SK-N-SH treated with all-trans-retinoic acid at 6 μM for 48 hours (cell line): ENCODE data around the gene DSC1.

ENCODE experiments used
- CSDC2 ChIP-seq: fragments of 250-450 bp; sonication (Bioruptor Pico); IDR thresholded peaks from 2 replicates; pipeline ENCODE4 v1.5.0; 2020; ENCODE audit warnings: mild to moderate bottlenecking, moderate library complexity
- POU6F1 ChIP-seq: fragments of 250-450 bp; sonication (Bioruptor Pico); IDR thresholded peaks from 2 replicates; pipeline ENCODE4 v1.8.0; 2021; ENCODE audit warnings: low read depth, mild to moderate bottlenecking, moderate library complexity, borderline replicate concordance
- TSHZ2 ChIP-seq: fragments of 250-450 bp; sonication (Bioruptor Pico); IDR thresholded peaks from 2 replicates; pipeline ENCODE4 v1.5.0; 2020; ENCODE audit warnings: mild to moderate bottlenecking, moderate library complexity
- ZFP3 ChIP-seq: fragments of 250-450 bp; sonication (Bioruptor Pico); IDR thresholded peaks from 2 replicates; pipeline ENCODE4 v1.5.0; 2020; ENCODE audit warnings: mild to moderate bottlenecking, moderate library complexity

- TF ChIP-seq TSHZ2 (CRISPR knock-in tag), result no peak
- TF ChIP-seq CSDC2 (CRISPR knock-in tag), result no peak
- no peak for TF ChIP-seq POU6F1 (CRISPR knock-in tag)
- no peak for TF ChIP-seq ZFP3 (CRISPR knock-in tag)
Observed at GRCh38 chr18:31103423-31103822, 59.2 kb downstream of the DSC1 start.
